Activated T-helper 17 cell treated with anti-CD3 and anti-CD28 coated beads, Interleukin-2, amount 50 U/mL, for 72 hours (primary cell): ENCODE results near the gene MTF1. TPM values are rescaled to one million over a fixed set of nuclear protein-coding genes. Genes with fewer than 3 reads are reported as not detected.
"Not testable (repeated sequence)": the region's sequence is repeated elsewhere in the genome, so short reads cannot be mapped to it uniquely, and the experiment has no call there.

Source experiments
- ATAC-seq: fragments of 150-1000 bp; cut with Tn5 transposase; replicated peaks from 2 replicates; pipeline ENCODE4 v1.10.0; 2021; ENCODE audit warnings: mild to moderate bottlenecking, moderate library complexity
- H3K27ac Mint-ChIP-seq: one replicate; pipeline ENCODE4 v1.8.0; 2022; ENCODE audit warnings: mixed read lengths
- H3K27me3 Mint-ChIP-seq: one replicate; pipeline ENCODE4 v1.8.0; 2022; ENCODE audit warnings: mixed read lengths
- H3K36me3 Mint-ChIP-seq: one replicate; pipeline ENCODE4 v1.8.0; 2022; ENCODE audit warnings: low read depth, mild to moderate bottlenecking, mixed read lengths
- H3K4me1 Mint-ChIP-seq: one replicate; pipeline ENCODE4 v1.8.0; 2022; ENCODE audit warnings: mixed read lengths
- H3K4me3 Mint-ChIP-seq: one replicate; pipeline ENCODE4 v1.8.0; 2022; ENCODE audit warnings: mild to moderate bottlenecking, mixed read lengths
- H3K9me3 Mint-ChIP-seq: one replicate; pipeline ENCODE4 v1.8.0; 2022; ENCODE audit warnings: mixed read lengths
- total RNA-seq, 2 donors: library from RNA; stranded (reverse); gene quantifications; one replicate each; pipeline ENCODE4 v1.2.3, GENCODE V29; 2022

Gene MTF1
- 10 to 100 TPM; 23.5 to 27.2 TPM for total RNA-seq

GRCh38 chr1:37859507-37860345 is at the start of gene MTF1:
MTF1 (minus strand) TSS chr1:37859592; CDS start chr1:37857658, 1,934 bp downstream.
- H3K36me3 Mint-ChIP-seq = peaks cover 56% of the 10 kb centered on the region
- no peaks in the 10 kb centered on the region for H3K27me3 Mint-ChIP-seq
- peak within 1 kb of the TSS; percentile 88 for H3K4me3 Mint-ChIP-seq
- peak; percentile 99 for ATAC-seq
- no peaks in the 10 kb centered on the region for H3K9me3 Mint-ChIP-seq
- peak within 1 kb of the TSS; percentile 91 for H3K27ac Mint-ChIP-seq
- H3K4me1 Mint-ChIP-seq = peaks cover 24% of the 10 kb centered on the region

GRCh38 chr1:37908531-37908930 is 49.1 kb upstream of the MTF1 start:
- not testable (repeated sequence) for H3K9me3 Mint-ChIP-seq, H3K4me3 Mint-ChIP-seq, H3K27me3 Mint-ChIP-seq, H3K4me1 Mint-ChIP-seq, H3K27ac Mint-ChIP-seq, ATAC-seq
- H3K36me3 Mint-ChIP-seq = peaks cover 17% of the 10 kb centered on the region

GRCh38 chr1:37907416-37908125 is 48.2 kb upstream of the MTF1 start:
- not testable (repeated sequence) for H3K27me3 Mint-ChIP-seq, H3K27ac Mint-ChIP-seq, H3K9me3 Mint-ChIP-seq, H3K4me1 Mint-ChIP-seq, ATAC-seq, H3K4me3 Mint-ChIP-seq
- peaks cover 17% of the 10 kb centered on the region for H3K36me3 Mint-ChIP-seq

- ATAC-seq, H3K4me3 Mint-ChIP-seq, H3K4me1 Mint-ChIP-seq, H3K27me3 Mint-ChIP-seq, H3K9me3 Mint-ChIP-seq, H3K27ac Mint-ChIP-seq: not testable (repeated sequence)
- H3K36me3 Mint-ChIP-seq = peaks cover 26% of the 10 kb centered on the region
Measured at GRCh38 chr1:37906591-37906990, 47.2 kb upstream of the MTF1 start.

- no peak for ATAC-seq
- Mint-ChIP-seq H3K27ac (no peak overlapping the region), H3K4me1 (peaks cover 16% of the 10 kb centered on the region), H3K27me3 (no peaks in the 10 kb centered on the region), H3K36me3 (peaks cover 27% of the 10 kb centered on the region), H3K4me3 (no peak overlapping the region), H3K9me3 (peaks cover 10% of the 10 kb centered on the region)
Measured at GRCh38 chr1:37905727-37906126, 46.3 kb upstream of the MTF1 start.

GRCh38 chr1:37903921-37904320 is 44.5 kb upstream of the MTF1 start:
- H3K27ac Mint-ChIP-seq, H3K4me3 Mint-ChIP-seq, ATAC-seq, H3K9me3 Mint-ChIP-seq, H3K27me3 Mint-ChIP-seq: not testable (repeated sequence)
- Mint-ChIP-seq H3K36me3 (peaks cover 21% of the 10 kb centered on the region), H3K4me1 (peaks cover 14% of the 10 kb centered on the region)

- peaks cover 11% of the 10 kb centered on the region for H3K4me1 Mint-ChIP-seq
- peaks cover 2% of the 10 kb centered on the region for H3K9me3 Mint-ChIP-seq
- H3K27me3 Mint-ChIP-seq = no peaks in the 10 kb centered on the region
- no peak overlapping the region for H3K4me3 Mint-ChIP-seq
- no peak for ATAC-seq
- peak overlapping the region; percentile 77 for H3K27ac Mint-ChIP-seq
- peaks cover 11% of the 10 kb centered on the region for H3K36me3 Mint-ChIP-seq
Measured at GRCh38 chr1:37902983-37903382, 43.6 kb upstream of the MTF1 start.

- ATAC-seq = no peak
- Mint-ChIP-seq H3K27me3 (no peaks in the 10 kb centered on the region), H3K36me3 (peaks cover 10% of the 10 kb centered on the region), H3K27ac (peak overlapping the region; percentile 77), H3K9me3 (no peaks in the 10 kb centered on the region), H3K4me1 (peaks cover 11% of the 10 kb centered on the region), H3K4me3 (peak overlapping the region; percentile 25)
Measured at GRCh38 chr1:37901893-37902225, 42.5 kb upstream of the MTF1 start.

GRCh38 chr1:37901191-37901892 is 42.0 kb upstream of the MTF1 start:
- Mint-ChIP-seq H3K4me3 (peak overlapping the region; percentile 25), H3K36me3 (peaks cover 10% of the 10 kb centered on the region), H3K27ac (peak overlapping the region; percentile 77), H3K4me1 (peaks cover 11% of the 10 kb centered on the region), H3K27me3 (no peaks in the 10 kb centered on the region), H3K9me3 (no peaks in the 10 kb centered on the region)
- peak; percentile 32 for ATAC-seq

- not testable (repeated sequence) for H3K9me3 Mint-ChIP-seq, H3K27me3 Mint-ChIP-seq, H3K27ac Mint-ChIP-seq, H3K4me3 Mint-ChIP-seq, ATAC-seq
- Mint-ChIP-seq H3K36me3 (peaks cover 10% of the 10 kb centered on the region), H3K4me1 (peaks cover 11% of the 10 kb centered on the region)
Measured at GRCh38 chr1:37897563-37897962, 38.2 kb upstream of the MTF1 start.

GRCh38 chr1:37893673-37894072 is 34.3 kb upstream of the MTF1 start:
- Mint-ChIP-seq H3K27ac (no peak overlapping the region), H3K27me3 (no peaks in the 10 kb centered on the region), H3K36me3 (peaks cover 11% of the 10 kb centered on the region), H3K4me1 (no peaks in the 10 kb centered on the region), H3K4me3 (no peak overlapping the region), H3K9me3 (no peaks in the 10 kb centered on the region)
- no peak for ATAC-seq

GRCh38 chr1:37892151-37893047 is 33.0 kb upstream of the MTF1 start:
- Mint-ChIP-seq H3K4me3 (no peak overlapping the region), H3K36me3 (peaks cover 24% of the 10 kb centered on the region), H3K27ac (no peak overlapping the region), H3K9me3 (no peaks in the 10 kb centered on the region), H3K4me1 (no peaks in the 10 kb centered on the region), H3K27me3 (no peaks in the 10 kb centered on the region)
- ATAC-seq = no peak

- H3K4me3 Mint-ChIP-seq = no peak overlapping the region
- no peak overlapping the region for H3K27ac Mint-ChIP-seq
- peak; percentile 43 for ATAC-seq
Measured at GRCh38 chr1:37890378-37891014, 31.1 kb upstream of the MTF1 start.

More at GRCh38 chr1:37890378-37891014, 31.1 kb upstream of the MTF1 start:
- H3K9me3 Mint-ChIP-seq = no peaks in the 10 kb centered on the region
- no peaks in the 10 kb centered on the region for H3K4me1 Mint-ChIP-seq
- H3K27me3 Mint-ChIP-seq = no peaks in the 10 kb centered on the region
- peaks cover 43% of the 10 kb centered on the region for H3K36me3 Mint-ChIP-seq
